ENCODE results near the gene MCEMP1.
A peak's percentile ranks its signal among the peaks of the same experiment; 100 is the strongest.

GRCh38 chr19:7680606-7681339 is 3.9 kb downstream of the MCEMP1 start, which contains the start of gene TRAPPC5:
- TF ChIP-seq POLR2A (IDR thresholded peaks at IDR 0.05), result no peak
- TF ChIP-seq CTCF (IDR thresholded peaks at IDR 0.05), result peak; percentile 8 to 99 (median 42)
- TF ChIP-seq POLR2AphosphoS5 (IDR thresholded peaks at IDR 0.05), result peak in 3 of 4 donors; percentile 66 to 77 (median 73)

Measured in sigmoid colon (tissue), 4 donors.